C4-2B (cell line): ENCODE data around the gene ASB15.

Source experiments
- H3K27ac ChIP-seq: fragments of 450-650 bp; 2 replicates; pipeline ENCODE4 v1.5.1; 2017
- ZFX ChIP-seq: fragments of 450-650 bp; IDR thresholded peaks from 2 replicates; pipeline ENCODE4 v1.6.1; 2017
- TF ChIP-seq, protein P1 (sequence below): fragments of 450-650 bp; conservative IDR thresholded peaks from 2 replicates; pipeline ENCODE4 v1.5.1; 2017; ENCODE audit warnings: mild to moderate bottlenecking

Gene ASB15

GRCh38 chr7:123663200-123663599 is 61.6 kb downstream of the ASB15 start:
- TF ChIP-seq, protein P1, sequence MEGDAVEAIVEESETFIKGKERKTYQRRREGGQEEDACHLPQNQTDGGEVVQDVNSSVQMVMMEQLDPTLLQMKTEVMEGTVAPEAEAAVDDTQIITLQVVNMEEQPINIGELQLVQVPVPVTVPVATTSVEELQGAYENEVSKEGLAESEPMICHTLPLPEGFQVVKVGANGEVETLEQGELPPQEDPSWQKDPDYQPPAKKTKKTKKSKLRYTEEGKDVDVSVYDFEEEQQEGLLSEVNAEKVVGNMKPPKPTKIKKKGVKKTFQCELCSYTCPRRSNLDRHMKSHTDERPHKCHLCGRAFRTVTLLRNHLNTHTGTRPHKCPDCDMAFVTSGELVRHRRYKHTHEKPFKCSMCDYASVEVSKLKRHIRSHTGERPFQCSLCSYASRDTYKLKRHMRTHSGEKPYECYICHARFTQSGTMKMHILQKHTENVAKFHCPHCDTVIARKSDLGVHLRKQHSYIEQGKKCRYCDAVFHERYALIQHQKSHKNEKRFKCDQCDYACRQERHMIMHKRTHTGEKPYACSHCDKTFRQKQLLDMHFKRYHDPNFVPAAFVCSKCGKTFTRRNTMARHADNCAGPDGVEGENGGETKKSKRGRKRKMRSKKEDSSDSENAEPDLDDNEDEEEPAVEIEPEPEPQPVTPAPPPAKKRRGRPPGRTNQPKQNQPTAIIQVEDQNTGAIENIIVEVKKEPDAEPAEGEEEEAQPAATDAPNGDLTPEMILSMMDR: no peak
- TF ChIP-seq ZFX: no peak

DNA sequence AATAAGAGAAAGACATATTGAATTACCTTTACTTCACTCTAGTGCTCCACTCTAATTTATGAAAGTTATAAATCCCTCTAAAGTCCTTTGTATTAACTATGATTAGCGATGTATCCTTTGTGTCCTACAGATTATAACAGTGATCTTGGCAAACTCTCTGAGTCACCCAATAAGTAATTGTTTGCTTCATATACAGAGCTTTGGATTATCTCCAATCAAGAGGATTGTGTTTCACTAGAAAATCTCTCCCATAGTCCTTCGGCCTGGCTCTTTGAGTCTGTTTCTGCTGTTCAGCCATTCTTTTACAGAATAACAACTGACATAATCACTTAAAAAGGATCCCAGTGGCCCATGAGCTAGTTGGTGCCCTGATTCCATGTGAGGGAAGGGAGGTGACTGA is 63.5 kb downstream of the ASB15 start:
- H3K27ac ChIP-seq: no peak overlapping the region

More at GRCh38 chr7:123663200-123663599, 61.6 kb downstream of the ASB15 start:
- no peak overlapping the region for H3K27ac ChIP-seq

GRCh38 chr7:123665896-123666295 is 64.3 kb downstream of the ASB15 start:
- TF ChIP-seq, protein P1: no peak
- no peak for TF ChIP-seq ZFX

More for the DNA sequence above, 63.5 kb downstream of the ASB15 start:
- TF ChIP-seq, protein P1: no peak
- TF ChIP-seq ZFX: no peak

DNA sequence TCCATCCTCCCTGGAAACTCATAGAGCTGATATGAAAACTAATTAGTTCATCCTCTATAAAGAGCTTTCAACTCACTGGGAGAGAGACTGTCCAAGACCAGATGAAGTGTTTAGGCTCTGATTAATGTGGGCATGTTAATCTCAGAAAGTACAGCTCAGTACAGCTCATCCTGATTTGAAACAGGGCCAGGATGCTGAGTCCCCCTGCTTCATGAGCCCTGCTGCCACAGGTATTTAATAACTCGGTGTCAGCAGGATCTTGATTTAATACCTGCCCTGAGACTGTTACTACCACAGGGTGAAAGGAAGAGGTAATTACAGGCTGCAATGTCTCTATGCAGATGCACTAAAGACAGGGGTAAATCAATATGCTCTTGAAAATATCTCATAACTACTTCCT is 64.9 kb downstream of the ASB15 start:
- TF ChIP-seq, protein P1: no peak
- TF ChIP-seq ZFX: no peak
- H3K27ac ChIP-seq: no peak overlapping the region

More at GRCh38 chr7:123665896-123666295, 64.3 kb downstream of the ASB15 start:
- no peak overlapping the region for H3K27ac ChIP-seq

DNA sequence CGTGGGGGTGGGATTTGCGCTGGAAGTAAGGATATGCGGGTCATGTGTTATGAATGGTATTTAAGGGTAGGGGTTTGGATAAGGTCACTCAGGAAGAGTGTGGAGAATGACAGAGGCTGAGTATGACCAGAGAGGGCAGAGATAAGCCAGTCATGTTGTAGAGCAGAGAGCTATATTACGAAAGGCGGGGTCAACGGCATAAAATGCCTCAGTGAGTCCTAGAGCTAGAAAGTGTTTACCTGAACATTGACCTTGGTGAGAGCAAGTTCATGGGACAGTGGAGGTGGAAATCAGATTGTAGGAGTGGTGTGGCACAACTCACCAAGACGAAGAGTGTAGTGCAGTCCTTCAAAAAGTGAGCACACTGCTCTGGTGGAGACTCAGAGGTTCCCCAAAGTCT is 67.9 kb downstream of the ASB15 start:
- TF ChIP-seq ZFX: no peak
- TF ChIP-seq, protein P1: no peak
- no peak overlapping the region for H3K27ac ChIP-seq

- TF ChIP-seq ZFX: no peak
- no peak overlapping the region for H3K27ac ChIP-seq
Observed at GRCh38 chr7:123673137-123673732, 71.6 kb downstream of the ASB15 start.

GRCh38 chr7:123673752-123674398 is 72.3 kb downstream of the ASB15 start:
- no peak for TF ChIP-seq ZFX
- TF ChIP-seq, protein P1: no peak
- H3K27ac ChIP-seq: no peak overlapping the region
